Activated naive CD8-positive, alpha-beta T cell treated with anti-CD3 and anti-CD28 coated beads, Interleukin-2, amount 10 ng/mL, durations not matched to agents 7 days and 5 days (primary cell): Measurements from ENCODE around the gene ZBTB20. TPM values are rescaled to one million over a fixed set of nuclear protein-coding genes. Genes with fewer than 3 reads are reported as not detected.

ENCODE experiments used
- ATAC-seq: fragments of 150-1000 bp; cut with Tn5 transposase; one replicate; pipeline ENCODE4 v1.10.0; 2021; ENCODE audit warnings: low read depth, moderate library complexity
- POLR2A ChIA-PET: fragments of 350-600 bp; sonication (Branson Sonifier 250); formaldehyde crosslinking; loops from one replicate; lab custom pipeline; 2021; ENCODE audit warnings: antibody characterized with exemption; lab: Charles Lee
- DNase-seq: peaks from one replicate; pipeline ENCODE4 v3.0.0; 2021
- H3K27ac Mint-ChIP-seq: one replicate; pipeline ENCODE4 v1.8.0; 2022; ENCODE audit warnings: mild to moderate bottlenecking, mixed read lengths
- H3K27me3 Mint-ChIP-seq: one replicate; pipeline ENCODE4 v1.8.0; 2022; ENCODE audit warnings: mild to moderate bottlenecking, moderate library complexity, mixed read lengths
- H3K36me3 Mint-ChIP-seq: one replicate; pipeline ENCODE4 v1.8.0; 2021; ENCODE audit warnings: mild to moderate bottlenecking, mixed read lengths
- H3K4me1 Mint-ChIP-seq: one replicate; pipeline ENCODE4 v1.8.0; 2021; ENCODE audit warnings: mixed read lengths
- H3K4me3 Mint-ChIP-seq: one replicate; pipeline ENCODE4 v1.8.0; 2022; ENCODE audit warnings: mild to moderate bottlenecking, moderate library complexity, mixed read lengths
- H3K9me3 Mint-ChIP-seq: one replicate; pipeline ENCODE4 v1.8.0; 2021; ENCODE audit warnings: mixed read lengths
- total RNA-seq, 2 experiments: library from RNA; stranded (reverse); gene quantifications; one replicate each; pipeline ENCODE4 v1.2.3, GENCODE V29; 2021

ZBTB20 gene
- total RNA-seq, 2 experiments from 2014 or later: 27.4 to 31.3 TPM

GRCh38 chr3:114476511-114476910 is 670.6 kb downstream of the ZBTB20 start:
- no peaks in the 10 kb centered on the region for H3K27me3 Mint-ChIP-seq
- peaks cover 4% of the 10 kb centered on the region for H3K36me3 Mint-ChIP-seq
- H3K27ac Mint-ChIP-seq: no peak overlapping the region
- ATAC-seq: no peak
- H3K4me3 Mint-ChIP-seq: no peak overlapping the region
- no peak for DNase-seq
- peaks cover 6% of the 10 kb centered on the region for H3K9me3 Mint-ChIP-seq
- peaks cover 8% of the 10 kb centered on the region for H3K4me1 Mint-ChIP-seq
- POLR2A ChIA-PET: no interaction called here

DNA sequence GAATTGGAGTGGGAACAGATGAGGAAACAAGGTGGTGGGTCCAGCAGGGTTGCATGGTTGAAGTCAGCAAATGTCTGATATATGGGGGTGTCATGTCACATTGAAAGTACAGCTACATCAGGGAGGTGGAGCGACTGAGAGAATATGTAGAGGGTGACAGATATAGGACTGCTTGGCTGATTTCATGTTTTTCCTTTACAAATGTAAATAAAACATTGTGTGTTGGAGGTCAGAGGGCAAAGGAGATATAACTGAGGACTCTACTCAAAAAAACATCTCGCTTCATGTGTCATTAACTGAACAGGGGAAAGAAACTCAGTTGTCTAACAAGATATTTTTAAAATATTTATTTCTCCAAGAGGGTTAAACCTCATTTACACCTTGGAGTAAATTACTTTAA is 675.6 kb downstream of the ZBTB20 start:
- POLR2A ChIA-PET: no interaction called here
- Mint-ChIP-seq H3K4me3 (no peak overlapping the region), H3K36me3 (no peaks in the 10 kb centered on the region), H3K27me3 (no peaks in the 10 kb centered on the region), H3K4me1 (no peaks in the 10 kb centered on the region), H3K9me3 (peaks cover 3% of the 10 kb centered on the region), H3K27ac (no peak overlapping the region)
- DNase-seq (no peak), ATAC-seq (no peak)

GRCh38 chr3:114469070-114469469 is 678.0 kb downstream of the ZBTB20 start:
- Mint-ChIP-seq H3K4me3 (no peak overlapping the region), H3K27me3 (no peaks in the 10 kb centered on the region), H3K4me1 (no peaks in the 10 kb centered on the region), H3K9me3 (peaks cover 3% of the 10 kb centered on the region), H3K36me3 (no peaks in the 10 kb centered on the region), H3K27ac (no peak overlapping the region)
- ATAC-seq: no peak
- DNase-seq: no peak
- POLR2A ChIA-PET: no interaction called here

DNA sequence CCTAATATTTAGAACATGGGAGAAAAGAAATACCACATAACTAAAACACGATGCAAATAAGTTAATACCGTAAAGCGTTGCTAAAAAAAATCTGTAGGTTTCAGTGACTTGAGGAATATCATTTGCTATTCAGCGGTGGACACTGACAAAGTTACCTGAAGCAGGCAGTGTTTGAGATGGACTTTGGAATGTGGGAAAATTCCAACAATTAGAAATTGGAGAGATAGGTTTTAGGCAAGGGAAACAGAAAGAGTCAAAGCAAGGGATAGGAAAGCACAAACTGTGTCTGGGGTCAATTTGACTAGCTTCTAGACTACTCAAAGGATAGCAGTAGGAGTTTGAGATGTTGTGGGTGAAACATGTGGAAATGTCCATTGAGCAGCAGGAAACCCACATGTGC is 680.3 kb downstream of the ZBTB20 start:
- POLR2A ChIA-PET: no interaction called here
- no peak overlapping the region for H3K4me3 Mint-ChIP-seq
- no peak for DNase-seq
- no peaks in the 10 kb centered on the region for H3K27me3 Mint-ChIP-seq
- no peak overlapping the region for H3K27ac Mint-ChIP-seq
- no peak for ATAC-seq
- no peaks in the 10 kb centered on the region for H3K36me3 Mint-ChIP-seq
- H3K4me1 Mint-ChIP-seq: no peaks in the 10 kb centered on the region
- H3K9me3 Mint-ChIP-seq: no peaks in the 10 kb centered on the region

DNA sequence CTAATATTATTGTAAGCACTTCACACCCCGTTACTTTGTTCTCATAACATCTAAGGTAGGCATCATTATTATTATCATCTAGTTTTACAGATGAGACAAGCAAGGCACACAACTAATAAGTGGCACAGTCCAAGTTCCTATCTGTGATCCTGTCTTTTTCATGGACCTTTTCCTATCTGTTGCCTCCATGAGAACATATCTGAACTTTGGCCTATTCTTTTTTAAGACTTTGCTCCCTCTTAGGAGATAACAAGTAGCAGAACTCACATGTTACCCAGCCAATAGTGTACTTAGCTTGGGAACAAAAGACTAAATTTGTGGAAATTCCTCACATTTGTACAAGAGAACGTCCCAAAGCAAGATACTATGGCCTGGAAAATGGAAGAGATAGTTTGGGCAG is 680.8 kb downstream of the ZBTB20 start:
- H3K9me3 Mint-ChIP-seq: no peaks in the 10 kb centered on the region
- no peak overlapping the region for H3K4me3 Mint-ChIP-seq
- H3K27me3 Mint-ChIP-seq: no peaks in the 10 kb centered on the region
- ATAC-seq (no peak), DNase-seq (no peak)
- H3K36me3 Mint-ChIP-seq: no peaks in the 10 kb centered on the region
- no peaks in the 10 kb centered on the region for H3K4me1 Mint-ChIP-seq
- POLR2A ChIA-PET: no interaction called here
- H3K27ac Mint-ChIP-seq: no peak overlapping the region

GRCh38 chr3:114464548-114464947 is 682.5 kb downstream of the ZBTB20 start:
- no peak for ATAC-seq
- POLR2A ChIA-PET: no interaction called here
- no peaks in the 10 kb centered on the region for H3K27me3 Mint-ChIP-seq

GRCh38 chr3:114462750-114463149 is 684.3 kb downstream of the ZBTB20 start:
- POLR2A ChIA-PET: no interaction called here
- H3K4me3 Mint-ChIP-seq: no peak overlapping the region
- ATAC-seq (no peak), DNase-seq (no peak)
- no peaks in the 10 kb centered on the region for H3K4me1 Mint-ChIP-seq
- H3K36me3 Mint-ChIP-seq: no peaks in the 10 kb centered on the region
- no peak overlapping the region for H3K27ac Mint-ChIP-seq
- H3K27me3 Mint-ChIP-seq: no peaks in the 10 kb centered on the region
- no peaks in the 10 kb centered on the region for H3K9me3 Mint-ChIP-seq

More at GRCh38 chr3:114464548-114464947, 682.5 kb downstream of the ZBTB20 start:
- H3K36me3 Mint-ChIP-seq: no peaks in the 10 kb centered on the region
- no peak overlapping the region for H3K27ac Mint-ChIP-seq
- no peaks in the 10 kb centered on the region for H3K9me3 Mint-ChIP-seq
- H3K4me3 Mint-ChIP-seq: no peak overlapping the region
- no peaks in the 10 kb centered on the region for H3K4me1 Mint-ChIP-seq
- DNase-seq: no peak

DNA sequence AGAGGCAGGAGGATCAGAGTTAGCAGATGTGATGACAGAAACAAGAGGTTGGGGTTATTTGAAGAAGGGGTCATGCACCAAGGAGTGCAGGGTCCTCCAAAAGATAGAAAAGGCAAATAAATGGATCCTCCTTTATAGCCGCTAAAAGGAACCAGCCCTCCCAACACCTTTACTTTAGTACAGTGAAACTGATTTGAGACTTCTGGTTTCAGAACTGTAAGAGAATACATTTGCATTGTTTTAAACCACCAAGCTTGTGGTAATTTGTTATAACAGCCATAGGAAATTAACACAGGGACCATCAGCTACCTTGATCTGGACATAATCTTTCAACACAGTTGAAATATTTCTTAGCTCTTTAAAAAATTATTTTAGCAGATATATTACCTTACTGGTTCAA is 686.6 kb downstream of the ZBTB20 start:
- Mint-ChIP-seq H3K9me3 (no peaks in the 10 kb centered on the region), H3K4me3 (no peak overlapping the region), H3K4me1 (no peaks in the 10 kb centered on the region), H3K27me3 (no peaks in the 10 kb centered on the region), H3K36me3 (no peaks in the 10 kb centered on the region), H3K27ac (no peak overlapping the region)
- POLR2A ChIA-PET: no interaction called here
- DNase-seq: no peak
- no peak for ATAC-seq

GRCh38 chr3:114456742-114457141 is 690.3 kb downstream of the ZBTB20 start:
- H3K36me3 Mint-ChIP-seq: no peaks in the 10 kb centered on the region
- H3K9me3 Mint-ChIP-seq: no peaks in the 10 kb centered on the region
- no peak overlapping the region for H3K27ac Mint-ChIP-seq
- POLR2A ChIA-PET: no interaction called here
- ATAC-seq (no peak), DNase-seq (no peak)
- H3K27me3 Mint-ChIP-seq: peaks cover 4% of the 10 kb centered on the region
- peaks cover 1% of the 10 kb centered on the region for H3K4me1 Mint-ChIP-seq
- H3K4me3 Mint-ChIP-seq: no peak overlapping the region

DNA sequence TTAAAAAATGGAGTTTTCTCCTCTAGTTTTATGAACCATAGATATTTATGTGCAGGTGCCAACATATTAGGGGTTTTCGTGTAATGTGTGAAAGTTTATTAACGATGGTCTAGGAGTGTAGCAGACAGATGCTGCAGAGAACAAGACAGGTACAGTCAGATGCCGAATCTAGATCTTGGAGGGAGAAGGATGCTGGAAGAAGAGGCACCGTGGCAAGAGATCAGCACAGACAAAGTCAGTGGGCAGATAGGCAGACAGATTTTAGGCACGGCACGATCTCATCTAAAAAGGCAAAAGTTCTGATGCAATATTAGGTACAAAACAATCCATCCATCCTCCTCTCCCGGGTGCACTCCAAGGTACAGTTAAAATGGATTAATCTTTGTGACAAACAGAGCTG is 691.7 kb downstream of the ZBTB20 start:
- Mint-ChIP-seq H3K36me3 (no peaks in the 10 kb centered on the region), H3K9me3 (no peaks in the 10 kb centered on the region)

DNA sequence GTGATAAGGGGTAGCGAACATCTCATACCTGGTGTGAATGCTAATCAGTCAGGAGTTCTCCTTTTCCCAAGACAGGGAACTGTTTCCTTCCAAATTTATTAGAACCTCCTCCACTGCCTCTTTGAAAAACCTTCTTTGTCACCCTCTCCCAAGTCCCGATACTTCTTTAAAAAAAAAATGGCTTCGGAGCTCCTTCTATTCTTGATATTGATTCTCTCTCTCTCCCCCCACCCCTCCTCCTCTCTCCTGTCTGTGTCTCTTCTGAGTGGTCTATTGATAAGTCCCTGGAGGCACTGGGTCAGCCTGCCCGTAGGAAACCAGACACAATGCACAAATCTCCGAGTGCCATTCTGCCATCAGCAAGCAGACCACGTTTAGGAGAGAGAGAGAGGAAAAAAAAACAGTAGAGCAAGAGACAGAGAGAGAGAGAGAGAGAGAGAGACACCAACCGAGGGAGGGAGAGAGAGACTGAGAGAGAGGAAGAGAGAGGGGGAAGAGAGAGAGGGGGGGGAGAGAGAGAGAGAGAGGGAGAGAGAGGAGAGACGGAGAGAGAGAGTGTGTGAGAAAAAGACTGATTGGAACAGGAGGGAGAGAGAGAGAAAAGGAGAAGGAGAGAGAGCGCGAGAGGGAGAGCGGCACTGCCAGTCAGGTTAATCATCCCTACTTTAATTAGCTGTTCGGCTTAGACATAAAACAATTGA is 692.4 kb downstream of the ZBTB20 start:
- peaks cover 4% of the 10 kb centered on the region for H3K27me3 Mint-ChIP-seq
- H3K4me1 Mint-ChIP-seq: peaks cover 1% of the 10 kb centered on the region
- ATAC-seq (no peak), DNase-seq (no peak)
- H3K36me3 Mint-ChIP-seq: no peaks in the 10 kb centered on the region
- no peak overlapping the region for H3K27ac Mint-ChIP-seq
- POLR2A ChIA-PET: interaction anchor here (0.6 kb wide), 1 partner anchor 233 kb away, joined by 3 read pairs; no protein-coding TSS in a partner anchor
- H3K9me3 Mint-ChIP-seq: no peaks in the 10 kb centered on the region
- H3K4me3 Mint-ChIP-seq: no peak overlapping the region

More for the DNA sequence above, 691.7 kb downstream of the ZBTB20 start:
- POLR2A ChIA-PET: no interaction called here
- no peak for ATAC-seq
- Mint-ChIP-seq H3K27ac (no peak overlapping the region), H3K27me3 (peaks cover 4% of the 10 kb centered on the region), H3K4me3 (no peak overlapping the region), H3K4me1 (peaks cover 1% of the 10 kb centered on the region)
- DNase-seq: no peak

- Mint-ChIP-seq H3K27ac (no peak overlapping the region), H3K4me3 (peak overlapping the region; percentile 29), H3K27me3 (peaks cover 4% of the 10 kb centered on the region), H3K36me3 (no peaks in the 10 kb centered on the region), H3K4me1 (peaks cover 1% of the 10 kb centered on the region), H3K9me3 (no peaks in the 10 kb centered on the region)
- no peak for DNase-seq
- POLR2A ChIA-PET: no interaction called here
- no peak for ATAC-seq
These were observed 693.7 kb downstream of the ZBTB20 start for GRCh38 chr3:114453361-114453780.

GRCh38 chr3:114452937-114453336 is 694.2 kb downstream of the ZBTB20 start:
- POLR2A ChIA-PET: no interaction called here
- ATAC-seq (no peak), DNase-seq (no peak)
- peaks cover 1% of the 10 kb centered on the region for H3K4me1 Mint-ChIP-seq
- no peaks in the 10 kb centered on the region for H3K36me3 Mint-ChIP-seq
- peaks cover 4% of the 10 kb centered on the region for H3K27me3 Mint-ChIP-seq
- H3K27ac Mint-ChIP-seq: no peak overlapping the region
- no peaks in the 10 kb centered on the region for H3K9me3 Mint-ChIP-seq
- no peak overlapping the region for H3K4me3 Mint-ChIP-seq

- DNase-seq: no peak
- Mint-ChIP-seq H3K9me3 (no peaks in the 10 kb centered on the region), H3K27me3 (peaks cover 4% of the 10 kb centered on the region), H3K4me3 (no peak overlapping the region), H3K4me1 (peaks cover 1% of the 10 kb centered on the region), H3K27ac (no peak overlapping the region), H3K36me3 (no peaks in the 10 kb centered on the region)
- POLR2A ChIA-PET: no interaction called here
- ATAC-seq: no peak
These were observed 694.8 kb downstream of the ZBTB20 start for GRCh38 chr3:114452256-114452655.
